IPS DF 6.9 (cell line): ENCODE measurements around the gene UBE2L5.
A peak's percentile ranks its signal among the peaks of the same experiment; 100 is the strongest.

ENCODE experiments used
- DNase-seq: peaks from one replicate; pipeline ENCODE4 v3.0.0-alpha.2; 2013; ENCODE audit warnings: low read depth, low spot score
- H3K27ac ChIP-seq: one replicate; pipeline ENCODE4 v1.5.1; 2013; ENCODE audit warnings: low read length, control low read depth
- H3K27me3 ChIP-seq: 2 replicates; pipeline ENCODE4 v1.6.1; 2013; ENCODE audit warnings: mild to moderate bottlenecking, low read length; ENCODE audit not compliant: control insufficient read depth, insufficient read depth
- H3K36me3 ChIP-seq: 2 replicates; pipeline ENCODE4 v1.6.1; 2013; ENCODE audit warnings: low read length; ENCODE audit not compliant: control insufficient read depth, insufficient read depth
- H3K4me1 ChIP-seq: 2 replicates; pipeline ENCODE4 v1.6.1; 2013; ENCODE audit warnings: low read length; ENCODE audit not compliant: control insufficient read depth, insufficient read depth
- H3K4me3 ChIP-seq: 2 replicates; pipeline ENCODE4 v1.5.1; 2013; ENCODE audit warnings: mild to moderate bottlenecking, low read length
- H3K9me3 ChIP-seq: 2 replicates; pipeline ENCODE4 v1.6.1; 2013; ENCODE audit warnings: low read length, inconsistent platforms; ENCODE audit not compliant: control insufficient read depth, insufficient read depth
- WGBS: extraction: QIAGEN DNeasy Blood & Tissue Kit; methylation state at CpG from one replicate; pipeline ENCODE4 v1.1.7; 2013; ENCODE audit warnings: mixed read lengths, missing lambda C conversion rate; ENCODE audit not compliant: insufficient read length, insufficient coverage; 5-methylcytosine and 5-hydroxymethylcytosine counted together

UBE2L5 gene

DNA sequence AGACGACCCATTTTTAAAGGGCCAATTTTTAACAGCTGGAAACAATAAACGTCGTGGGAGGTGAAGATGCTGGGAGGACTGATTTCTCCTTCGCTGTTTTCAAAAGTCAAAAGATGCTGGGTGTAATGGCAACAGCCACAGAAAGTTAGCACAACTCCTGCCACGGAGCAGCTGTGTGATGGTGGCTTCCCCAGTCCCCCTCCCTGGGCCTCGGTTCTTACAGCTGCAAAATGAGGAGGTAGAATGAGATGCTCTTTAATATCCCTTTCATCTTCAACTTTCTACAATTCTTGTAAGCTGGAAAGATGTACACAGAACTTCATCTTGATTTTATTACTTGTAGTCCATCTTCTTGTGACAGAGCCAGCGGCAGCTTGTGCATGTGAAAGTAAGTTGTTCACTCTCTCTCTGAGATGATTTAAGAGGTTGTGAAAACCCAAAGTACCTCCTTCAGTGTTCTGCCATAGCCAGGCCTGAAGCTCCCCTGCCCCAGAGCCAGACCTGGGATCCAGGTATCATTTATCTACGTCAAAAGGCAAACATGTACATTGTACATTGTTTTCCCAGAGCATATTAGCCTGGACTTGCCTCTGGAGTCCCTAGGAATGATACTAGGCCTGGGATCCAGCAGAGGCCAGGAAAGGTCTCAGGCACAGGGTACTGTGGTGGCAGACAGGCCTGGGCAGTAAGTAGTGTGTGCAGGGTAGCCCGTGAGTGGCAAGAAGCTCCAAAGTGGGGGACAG lies 3.4 kb upstream of the UBE2L5 start:
- Histone ChIP-seq H3K27me3 (no peaks in the 10 kb centered on the region), H3K4me1 (no peaks in the 10 kb centered on the region), H3K9me3 (no peaks in the 10 kb centered on the region), H3K27ac (no peak overlapping the region), H3K36me3 (no peaks in the 10 kb centered on the region), H3K4me3 (no peak overlapping the region)
- DNase-seq, result no peak
- no CpG with 5 or more reads among the region's 9 CpGs for WGBS

DNA sequence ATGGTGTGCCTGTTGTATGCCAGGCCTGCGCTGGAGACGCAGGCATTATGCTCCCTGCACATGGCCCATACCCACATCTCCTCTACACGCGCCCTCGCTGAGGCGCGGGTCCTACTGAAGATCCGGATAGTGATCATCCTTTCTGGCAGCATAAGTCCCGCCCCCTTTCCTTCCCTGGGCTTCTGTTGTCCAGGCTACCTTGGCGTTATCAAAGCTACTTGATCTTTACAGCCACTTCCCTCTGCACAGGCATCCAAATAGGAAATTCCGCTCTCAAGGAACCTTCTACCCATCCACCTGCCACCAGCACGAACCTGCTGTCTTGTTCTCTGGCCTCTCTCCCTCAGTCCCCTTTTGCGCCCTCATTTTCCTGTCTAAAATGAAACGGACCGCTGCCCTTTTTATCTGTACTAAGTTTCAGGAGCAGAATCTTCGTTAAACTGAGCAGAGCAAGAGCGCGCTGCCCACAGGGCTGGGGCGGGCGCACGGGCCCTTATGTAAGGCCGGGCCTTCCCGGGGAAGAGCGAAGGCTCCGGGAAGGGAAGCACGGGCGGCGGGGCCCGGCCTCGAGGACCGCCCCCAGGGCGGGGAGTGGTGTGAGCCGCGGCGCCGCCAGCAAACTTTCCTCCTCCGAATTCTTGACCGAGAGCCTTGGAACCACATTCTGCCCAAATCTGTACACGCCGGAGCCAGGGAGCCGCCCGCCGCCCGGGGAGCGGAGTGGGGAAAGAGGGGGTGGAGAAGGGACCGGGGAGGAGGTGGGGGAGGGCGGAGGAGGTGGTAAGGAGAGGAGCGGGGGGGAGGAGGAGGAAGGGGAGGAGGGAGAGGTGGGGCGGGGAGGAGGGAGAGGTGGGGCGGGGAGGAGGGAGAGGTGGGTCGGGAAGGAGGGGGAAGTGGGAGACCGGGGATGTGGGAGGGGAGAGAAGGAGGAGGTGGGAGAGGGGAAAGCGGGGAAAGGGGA lies 920 bp upstream of the UBE2L5 start:
- Histone ChIP-seq H3K27me3 (no peaks in the 10 kb centered on the region), H3K36me3 (no peaks in the 10 kb centered on the region), H3K27ac (no peak overlapping the region), H3K4me1 (no peaks in the 10 kb centered on the region), H3K9me3 (no peaks in the 10 kb centered on the region), H3K4me3 (peak overlapping the region; percentile 49; the same call in 1 of the 2 replicates)
- no CpG with 5 or more reads among the region's 53 CpGs for WGBS
- DNase-seq, result no peak

DNA sequence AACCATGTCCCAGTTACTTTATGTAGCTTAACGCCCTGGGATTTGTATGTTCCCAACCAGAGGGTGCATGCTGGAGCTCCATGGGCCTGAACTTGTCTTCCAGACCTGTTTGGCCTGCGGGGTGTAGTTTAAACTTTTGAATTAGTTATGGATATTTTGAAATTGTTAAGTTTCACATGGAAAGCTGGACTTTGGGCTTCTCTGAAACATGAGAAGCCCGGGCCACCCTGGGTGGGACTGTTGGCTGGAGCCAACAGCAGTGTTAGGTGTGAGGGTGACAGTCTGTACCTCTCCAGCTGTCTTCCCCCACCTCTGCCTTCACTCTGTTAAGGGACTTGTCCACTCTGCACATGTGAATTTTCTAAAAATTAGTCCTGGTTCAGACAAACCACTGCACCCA lies 1.6 kb downstream of the UBE2L5 start:
- no peaks in the 10 kb centered on the region for H3K27me3 ChIP-seq
- DNase-seq, result no peak
- H3K9me3 ChIP-seq, result no peaks in the 10 kb centered on the region
- no peaks in the 10 kb centered on the region for H3K36me3 ChIP-seq
- H3K27ac ChIP-seq, result no peak overlapping the region
- no CpG with 5 or more reads among the region's 3 CpGs for WGBS
- H3K4me3 ChIP-seq, result no peak overlapping the region
- H3K4me1 ChIP-seq, result no peaks in the 10 kb centered on the region

DNA sequence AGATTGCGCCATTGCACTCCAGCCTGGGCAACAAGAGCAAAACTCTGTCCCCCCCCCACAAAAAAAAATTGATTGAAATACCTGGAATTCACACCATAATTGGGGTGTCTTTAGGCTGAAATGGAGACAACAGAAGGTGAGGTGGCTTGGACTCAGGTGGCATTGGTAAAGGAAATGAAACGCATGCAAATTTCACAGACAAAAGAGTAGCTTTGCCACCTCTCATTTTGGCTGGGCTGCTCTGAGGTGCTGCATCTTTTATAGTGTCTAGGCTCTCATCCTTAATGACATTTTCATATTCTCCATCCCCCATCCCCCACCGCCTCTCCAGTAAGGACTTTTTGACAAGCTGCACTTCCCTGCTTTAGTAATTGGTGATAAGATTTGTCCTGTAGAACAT lies 6.9 kb downstream of the UBE2L5 start:
- H3K4me3 ChIP-seq, result no peak overlapping the region
- H3K36me3 ChIP-seq, result no peaks in the 10 kb centered on the region
- WGBS, result no CpG with 5 or more reads among the region's 3 CpGs
- no peaks in the 10 kb centered on the region for H3K27me3 ChIP-seq
- H3K27ac ChIP-seq, result no peak overlapping the region
- H3K4me1 ChIP-seq, result no peaks in the 10 kb centered on the region
- no peak for DNase-seq
- H3K9me3 ChIP-seq, result no peaks in the 10 kb centered on the region

DNA sequence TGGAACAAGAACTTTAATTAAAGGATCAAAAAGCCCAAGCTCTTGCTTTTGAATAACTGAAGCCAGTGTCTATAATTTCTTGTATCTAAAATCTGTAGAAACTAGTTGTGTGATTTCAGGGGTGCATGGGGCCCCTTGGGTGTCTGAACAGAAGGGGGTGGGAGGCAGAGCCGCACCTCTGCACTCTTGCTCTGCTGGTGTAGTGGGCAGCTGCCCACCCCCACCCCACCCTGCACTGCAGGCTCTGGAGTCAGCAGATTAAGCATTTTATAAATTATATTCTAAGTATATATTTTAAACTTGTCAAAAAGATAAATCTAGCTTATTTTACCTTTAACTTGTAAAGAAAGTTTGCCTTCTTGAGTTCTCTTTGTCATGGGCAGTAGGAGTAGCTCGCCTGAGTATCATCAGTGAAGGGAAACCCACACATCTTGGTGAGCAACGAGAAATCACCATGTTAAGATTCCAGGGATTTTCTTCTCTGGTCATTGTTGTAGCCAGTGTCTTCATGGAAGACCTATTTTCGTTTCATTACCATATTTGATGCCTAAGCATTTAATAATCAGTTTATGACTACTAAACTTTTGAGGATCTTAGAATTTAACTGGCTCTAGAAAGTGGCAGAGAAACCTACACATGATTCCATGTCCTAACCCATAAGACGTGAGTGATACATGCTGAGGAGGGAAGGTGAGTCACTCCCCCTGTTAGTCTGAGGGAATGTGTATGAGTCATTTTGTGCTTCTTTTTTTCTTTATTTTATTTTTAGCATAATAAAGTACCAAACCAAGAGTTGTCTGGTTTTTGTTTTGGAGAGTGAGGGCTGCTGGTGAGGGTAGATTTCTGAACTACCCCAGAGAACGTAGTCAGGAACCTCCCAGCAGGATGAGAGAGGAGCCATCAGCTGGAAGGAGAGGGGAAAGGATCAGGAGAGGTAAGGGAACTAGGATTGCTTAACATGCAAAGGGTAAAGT lies 7.7 kb downstream of the UBE2L5 start:
- no peak for DNase-seq
- H3K4me3 ChIP-seq, result no peak overlapping the region

DNA sequence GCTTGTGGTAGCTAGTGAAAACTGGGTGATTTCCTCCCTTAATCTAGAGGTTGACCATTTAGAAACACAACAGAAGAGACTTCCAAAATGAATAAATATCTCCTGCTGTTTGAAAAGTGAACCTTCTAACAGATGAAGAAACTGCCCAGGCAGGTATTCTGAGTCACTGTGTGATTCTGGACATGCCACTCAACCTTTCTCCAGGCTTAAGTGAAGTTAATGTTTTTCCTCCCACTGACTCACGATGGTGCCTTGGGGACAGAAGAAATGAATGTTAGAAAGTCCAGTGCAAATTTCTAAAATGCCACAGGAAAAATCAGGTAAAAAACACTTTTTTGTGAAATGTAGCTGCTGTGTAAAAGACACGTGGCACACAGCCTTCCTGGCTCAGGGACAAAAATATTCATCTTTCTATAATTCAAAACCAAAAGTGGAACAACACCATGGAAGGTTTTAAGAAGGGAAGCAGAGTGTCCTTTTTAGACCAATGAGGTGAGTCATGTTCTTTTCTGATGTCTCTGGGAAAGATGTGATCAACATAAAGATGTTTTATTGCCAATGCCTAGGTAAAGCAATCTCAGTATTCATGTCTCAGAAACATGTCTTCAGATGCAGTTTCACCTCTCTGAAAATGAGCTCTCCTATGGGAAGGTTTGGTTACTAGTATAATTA lies 9.1 kb downstream of the UBE2L5 start:
- Histone ChIP-seq H3K4me3 (no peak overlapping the region), H3K27ac (no peak overlapping the region), H3K36me3 (no peaks in the 10 kb centered on the region), H3K9me3 (no peaks in the 10 kb centered on the region), H3K27me3 (no peaks in the 10 kb centered on the region), H3K4me1 (no peaks in the 10 kb centered on the region)
- no peak for DNase-seq
- no CpG with 5 or more reads among the region's 2 CpGs for WGBS

More for the DNA sequence above, 7.7 kb downstream of the UBE2L5 start:
- Histone ChIP-seq H3K4me1 (no peaks in the 10 kb centered on the region), H3K27ac (no peak overlapping the region), H3K36me3 (no peaks in the 10 kb centered on the region), H3K27me3 (no peaks in the 10 kb centered on the region), H3K9me3 (no peaks in the 10 kb centered on the region)
- WGBS, result no CpG with 5 or more reads among the region's 6 CpGs

DNA sequence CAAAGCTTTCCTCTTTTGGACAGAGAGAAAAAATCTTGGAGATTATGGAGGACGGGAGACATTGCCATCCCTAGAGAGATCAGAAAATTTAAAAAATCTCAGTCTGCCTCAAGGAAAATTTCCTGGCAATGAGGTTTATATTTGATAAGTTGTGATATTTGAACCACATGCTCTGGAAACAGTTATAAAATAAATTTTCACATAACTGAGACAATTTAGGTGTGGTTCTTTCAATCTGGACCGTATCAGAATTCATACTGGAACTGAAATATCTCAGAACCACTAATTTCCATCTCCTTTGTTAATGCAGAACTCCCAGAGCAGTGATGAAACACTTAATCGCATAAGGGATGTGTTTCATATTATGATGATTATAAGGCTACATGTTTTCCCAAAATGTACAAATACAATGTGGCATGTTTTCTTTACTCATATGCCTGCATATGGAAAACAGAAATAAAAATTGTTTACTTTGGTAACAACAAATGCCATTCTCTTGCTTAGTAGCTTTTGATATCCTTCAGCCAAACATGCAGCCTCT lies 13.7 kb downstream of the UBE2L5 start:
- no CpG with 5 or more reads among the region's 3 CpGs for WGBS
- no peaks in the 10 kb centered on the region for H3K27me3 ChIP-seq

DNA sequence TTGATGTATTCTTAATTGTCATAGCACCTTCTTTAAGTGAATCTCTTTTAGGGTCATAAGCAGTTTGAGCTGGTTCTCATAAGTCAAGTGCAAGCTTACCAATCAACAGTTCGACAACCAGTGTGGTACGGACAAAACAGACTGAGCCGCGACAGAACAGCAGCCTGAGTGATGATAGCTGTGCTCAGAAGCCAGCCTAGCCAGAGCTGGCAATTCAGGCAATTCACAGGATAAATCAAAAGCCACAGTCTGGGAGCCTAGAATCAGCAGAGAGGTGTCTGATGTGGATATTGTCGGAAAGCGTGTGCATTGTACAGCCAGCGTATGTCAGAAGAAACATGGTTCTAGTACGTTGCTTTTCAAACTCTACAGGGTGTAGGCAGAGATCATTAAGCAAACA lies 14.9 kb downstream of the UBE2L5 start:
- H3K9me3 ChIP-seq, result no peaks in the 10 kb centered on the region
- DNase-seq, result no peak
- H3K36me3 ChIP-seq, result no peaks in the 10 kb centered on the region
- no peak overlapping the region for H3K4me3 ChIP-seq
- no peak overlapping the region for H3K27ac ChIP-seq
- WGBS, result no CpG with 5 or more reads among the region's 8 CpGs
- H3K27me3 ChIP-seq, result no peaks in the 10 kb centered on the region
- no peaks in the 10 kb centered on the region for H3K4me1 ChIP-seq

More for the DNA sequence above, 13.7 kb downstream of the UBE2L5 start:
- no peaks in the 10 kb centered on the region for H3K4me1 ChIP-seq
- H3K36me3 ChIP-seq, result no peaks in the 10 kb centered on the region
- H3K27ac ChIP-seq, result no peak overlapping the region
- H3K9me3 ChIP-seq, result no peaks in the 10 kb centered on the region
- no peak for DNase-seq
- no peak overlapping the region for H3K4me3 ChIP-seq

DNA sequence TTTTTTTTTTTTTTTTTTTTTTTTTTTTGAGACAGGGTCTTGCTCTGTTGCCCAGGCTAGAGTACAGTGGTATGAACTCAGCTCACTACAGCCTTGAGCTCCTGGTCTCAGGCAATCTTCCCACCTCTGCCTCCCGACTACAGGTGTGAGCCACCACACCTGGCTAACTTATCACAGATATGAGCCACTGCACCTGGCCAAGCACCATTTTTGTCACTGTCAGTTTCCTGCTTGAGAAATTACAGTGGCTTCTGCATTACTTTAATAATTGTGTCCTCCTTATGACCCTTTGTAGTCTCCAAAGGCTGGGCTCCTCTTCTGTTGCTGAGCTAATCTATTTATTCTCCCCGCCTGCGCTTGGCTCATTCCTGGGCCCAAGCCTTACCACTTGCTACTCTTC lies 16.0 kb downstream of the UBE2L5 start:
- Histone ChIP-seq H3K36me3 (no peaks in the 10 kb centered on the region), H3K27ac (no peak overlapping the region), H3K9me3 (no peaks in the 10 kb centered on the region), H3K27me3 (no peaks in the 10 kb centered on the region), H3K4me3 (no peak overlapping the region), H3K4me1 (no peaks in the 10 kb centered on the region)
- no peak for DNase-seq
- no CpG with 5 or more reads among the region's 3 CpGs for WGBS
